Superior temporal gyrus (tissue), 1 donor: ENCODE measurements around the gene ARFGAP1.
"Not testable (repeated sequence)": the region's sequence is repeated elsewhere in the genome, so short reads cannot be mapped to it uniquely, and the experiment has no call there.

ENCODE experiments used
- DNase-seq: peaks from one replicate; pipeline ENCODE4 v3.0.0-alpha.2; 2016; ENCODE audit errors: extremely low spot score

ARFGAP1 gene

GRCh38 chr20:63332488-63333240, 60.1 kb downstream of the ARFGAP1 start:
- DNase-seq = no peak

- DNase-seq = no peak
Observed at GRCh38 chr20:63333241-63333836, 60.7 kb downstream of the ARFGAP1 start.

GRCh38 chr20:63334356-63334755, 61.7 kb downstream of the ARFGAP1 start:
- no peak for DNase-seq

GRCh38 chr20:63335060-63335459, 62.4 kb downstream of the ARFGAP1 start:
- DNase-seq = not testable (repeated sequence)

- DNase-seq = no peak
Observed at GRCh38 chr20:63335711-63336110, 63.1 kb downstream of the ARFGAP1 start.

- DNase-seq = no peak
Observed at GRCh38 chr20:63336232-63336752, 63.7 kb downstream of the ARFGAP1 start.

- no peak for DNase-seq
Observed at GRCh38 chr20:63337786-63338420, 65.3 kb downstream of the ARFGAP1 start.
